Measurements from ENCODE around the gene DNAH10. TPM values are rescaled to one million over a fixed set of nuclear protein-coding genes. Genes with fewer than 3 reads are reported as not detected.

The DNAH10 gene
- total and polyA plus RNA-seq, 8 donors: 0.02 to 0.59 (median 0.09) TPM; not detected in 1

GRCh38 chr12:123886931-123887582 lies 125.0 kb downstream of the DNAH10 start:
- intact Hi-C loops (cut with DNase I): no loop called here
- Histone ChIP-seq H3K36me3 (no peaks in the 10 kb centered on the region), H3K27me3 (no peaks in the 10 kb centered on the region), H3K4me1 (no peaks in the 10 kb centered on the region), H3K27ac (no peak overlapping the region), H3K4me3 (no peak overlapping the region), H3K9me3 (no peaks in the 10 kb centered on the region)
- FAIRE-seq (no peak), ATAC-seq (peak in 3 of 4 donors; percentile 27 to 48 (median 44)), DNase-seq (no peak)
- TF ChIP-seq CTCF (IDR thresholded peaks at IDR 0.05): no peak
- 35 to 36% methylated on average over 22 of the region's 22 CpGs for WGBS, 2 donors

GRCh38 chr12:123888989-123889388 lies 126.9 kb downstream of the DNAH10 start:
- Histone ChIP-seq H3K9me3 (no peaks in the 10 kb centered on the region), H3K36me3 (no peaks in the 10 kb centered on the region), H3K4me1 (no peaks in the 10 kb centered on the region), H3K4me3 (no peak overlapping the region), H3K27ac (no peak overlapping the region), H3K27me3 (no peaks in the 10 kb centered on the region)
- 80 to 84% methylated on average over 12 of the region's 12 CpGs for WGBS, 2 donors
- no peak for TF ChIP-seq CTCF (IDR thresholded peaks at IDR 0.05)
- intact Hi-C loops (cut with DNase I): no loop called here
- FAIRE-seq (no peak), DNase-seq (no peak), ATAC-seq (no peak)

- Histone ChIP-seq H3K27ac (no peak overlapping the region), H3K9me3 (no peaks in the 10 kb centered on the region), H3K4me1 (no peaks in the 10 kb centered on the region), H3K36me3 (no peaks in the 10 kb centered on the region), H3K27me3 (no peaks in the 10 kb centered on the region), H3K4me3 (no peak overlapping the region)
- no peak for TF ChIP-seq CTCF (IDR thresholded peaks at IDR 0.05)
- intact Hi-C loops (cut with DNase I): no loop called here
- FAIRE-seq: no peak
- ATAC-seq: no peak
- WGBS, 2 donors: 72 to 85% methylated on average over 12 of the region's 12 CpGs
- no peak for DNase-seq
Observed at GRCh38 chr12:123889848-123890535, 127.9 kb downstream of the DNAH10 start.

- FAIRE-seq (no peak), ATAC-seq (no peak), DNase-seq (no peak)
- Histone ChIP-seq H3K4me3 (no peak overlapping the region), H3K36me3 (no peaks in the 10 kb centered on the region), H3K27me3 (no peaks in the 10 kb centered on the region), H3K9me3 (no peaks in the 10 kb centered on the region), H3K4me1 (no peaks in the 10 kb centered on the region), H3K27ac (no peak overlapping the region)
- intact Hi-C loops (cut with DNase I): no loop called here
- no peak for TF ChIP-seq CTCF (IDR thresholded peaks at IDR 0.05)
- WGBS, 2 donors: 45 to 47% methylated on average over 10 of the region's 10 CpGs
Observed at GRCh38 chr12:123890536-123890902, 128.4 kb downstream of the DNAH10 start.

GRCh38 chr12:123891011-123891410 lies 128.9 kb downstream of the DNAH10 start:
- Histone ChIP-seq H3K4me3 (no peak overlapping the region), H3K27me3 (no peaks in the 10 kb centered on the region), H3K9me3 (no peaks in the 10 kb centered on the region), H3K4me1 (no peaks in the 10 kb centered on the region), H3K27ac (no peak overlapping the region), H3K36me3 (no peaks in the 10 kb centered on the region)
- intact Hi-C loops (cut with DNase I): no loop called here
- no peak for FAIRE-seq
- WGBS, 2 donors: 76 to 88% methylated on average over 7 of the region's 7 CpGs
- TF ChIP-seq CTCF (IDR thresholded peaks at IDR 0.05): no peak
- DNase-seq: no peak
- ATAC-seq: no peak
